Stimulated activated CD8-positive, alpha-beta memory T cell treated with anti-CD3 and anti-CD28 coated beads, Interleukin-2, amount 100 ng/mL, for 48 hours (primary cell): ENCODE results near the gene MAPKAPK5.
"Not testable (repeated sequence)": the region's sequence is repeated elsewhere in the genome, so short reads cannot be mapped to it uniquely, and the experiment has no call there.

ENCODE experiments used
- DNase-seq, 2 donors: peaks; one replicate each; pipeline ENCODE4 v3.0.0-alpha.2; 2020; ENCODE audit warnings: low read depth in 2 of 2

MAPKAPK5 gene

DNA sequence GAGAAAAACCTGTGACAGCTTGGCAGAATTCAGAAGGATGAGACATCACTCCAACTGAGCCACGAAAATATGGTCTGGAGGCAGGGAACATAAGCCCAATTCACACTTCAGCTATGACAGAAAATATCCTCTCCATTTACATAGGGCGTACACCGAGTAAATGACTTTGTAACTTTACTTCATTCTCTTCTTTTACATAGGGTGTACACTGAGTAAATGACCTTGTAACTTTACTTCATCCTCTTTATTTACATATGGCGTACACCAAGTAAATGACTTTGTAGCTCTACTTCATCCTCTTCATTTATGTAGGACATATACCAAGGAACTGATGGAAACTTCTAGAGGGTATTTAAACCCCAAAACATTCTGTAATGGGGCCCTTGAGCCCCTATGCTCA, 14.1 kb upstream of the MAPKAPK5 start:
- no peak for DNase-seq

DNA sequence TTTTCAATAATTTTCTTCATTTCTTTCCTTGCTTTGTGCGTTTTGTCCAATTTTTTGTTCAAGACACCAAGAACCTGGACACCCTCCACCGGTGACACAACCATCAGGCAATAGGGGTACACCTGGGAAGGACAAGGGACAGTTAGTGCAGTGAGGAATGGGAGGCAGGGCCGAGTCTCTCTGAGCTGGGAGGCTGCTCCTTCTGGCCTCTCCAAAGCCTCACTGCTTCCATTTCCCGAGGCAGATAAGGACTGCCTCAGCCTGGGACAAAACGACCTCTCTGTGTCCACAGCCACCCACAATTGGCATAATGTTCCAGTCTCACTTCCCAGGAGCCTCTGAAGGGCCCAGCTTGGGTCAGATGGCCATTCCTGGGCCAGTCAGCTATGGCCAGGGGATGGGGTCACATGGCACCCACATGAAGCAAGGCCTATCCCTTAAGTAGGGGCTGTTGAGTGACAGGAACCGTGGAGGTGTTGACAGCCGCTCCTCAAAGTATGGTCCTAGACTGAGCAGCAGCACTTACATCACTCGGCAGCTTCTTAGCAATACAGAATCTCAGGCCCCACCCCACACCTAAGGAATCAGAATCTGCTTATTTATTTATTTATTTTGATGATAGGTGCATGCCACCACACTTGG, 13.6 kb upstream of the MAPKAPK5 start:
- DNase-seq, result no peak

GRCh38 chr12:111829635-111830034, 12.4 kb upstream of the MAPKAPK5 start:
- not testable (repeated sequence) for DNase-seq

- not testable (repeated sequence) for DNase-seq
Observed at GRCh38 chr12:111834740-111835386, 7.2 kb upstream of the MAPKAPK5 start.

DNA sequence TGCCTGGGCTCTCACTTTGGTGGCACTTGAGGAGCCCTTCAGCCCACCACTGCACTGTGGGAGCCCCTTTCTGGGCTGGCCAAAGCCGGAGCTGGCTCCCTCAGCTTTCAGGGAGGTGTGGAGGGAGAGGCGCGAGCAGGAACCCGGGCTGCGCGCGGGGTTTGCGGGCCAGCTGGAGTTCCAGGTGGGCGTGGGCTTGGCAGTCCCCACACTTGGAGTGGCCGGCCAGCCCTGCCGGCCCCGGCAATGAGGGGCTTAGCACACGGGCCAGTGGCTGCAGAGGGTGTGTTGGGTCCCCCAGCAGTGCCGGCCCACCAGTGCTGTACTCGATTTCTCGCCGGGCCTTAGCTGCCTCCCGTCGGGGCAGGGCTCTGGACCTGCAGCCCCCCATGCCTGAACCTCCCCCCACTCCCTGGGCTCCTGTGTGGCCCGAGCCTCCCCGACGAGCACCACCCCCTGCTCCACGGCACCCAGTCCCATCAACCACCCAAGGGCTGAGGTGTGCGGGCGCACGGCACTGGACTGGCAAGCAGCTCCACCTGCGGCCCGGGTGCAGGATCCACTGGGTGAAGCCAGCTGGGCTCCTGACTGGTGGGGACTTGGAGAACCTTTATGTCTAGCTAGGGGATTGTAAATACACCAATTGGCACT, 6.4 kb upstream of the MAPKAPK5 start:
- DNase-seq, result not testable (repeated sequence)

DNA sequence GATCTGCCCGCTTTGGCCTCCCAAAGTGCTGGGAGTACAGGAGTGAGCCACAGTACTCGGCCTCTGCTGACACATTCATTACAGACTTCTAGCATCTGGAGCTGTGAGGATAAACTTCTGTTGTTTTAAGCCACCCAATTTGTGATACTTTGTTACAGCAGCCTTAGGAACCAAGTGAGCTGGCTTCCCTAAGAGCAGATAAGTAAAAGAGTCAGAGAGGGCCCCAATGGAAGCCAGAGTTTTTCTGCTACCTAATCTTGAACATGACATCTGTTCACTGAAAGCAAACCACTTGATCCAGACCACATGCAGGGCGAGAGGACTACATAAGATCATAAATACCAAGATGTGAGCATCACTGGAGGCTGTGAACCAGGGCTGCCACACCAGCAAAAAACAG, 3.7 kb upstream of the MAPKAPK5 start:
- DNase-seq, result no peak

DNA sequence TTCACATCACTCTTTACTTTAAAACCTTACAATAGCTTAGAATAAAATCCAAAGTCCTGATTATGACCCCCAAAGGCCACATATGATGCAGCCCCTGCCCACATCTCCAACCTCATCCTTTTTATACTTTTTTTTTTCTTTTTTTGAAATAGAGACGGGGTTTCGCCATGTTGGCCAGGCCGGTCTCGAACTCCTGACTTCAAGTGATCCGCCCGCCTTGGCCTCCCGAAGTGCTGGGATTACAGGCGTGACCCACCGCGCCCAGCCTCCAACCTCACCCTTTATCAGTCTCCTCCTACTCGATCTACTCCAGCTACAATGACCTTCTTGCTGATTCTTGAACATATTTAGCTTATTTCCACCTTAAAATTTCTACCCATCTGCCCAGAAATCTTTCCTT, 1.2 kb upstream of the MAPKAPK5 start:
- no peak for DNase-seq

DNA sequence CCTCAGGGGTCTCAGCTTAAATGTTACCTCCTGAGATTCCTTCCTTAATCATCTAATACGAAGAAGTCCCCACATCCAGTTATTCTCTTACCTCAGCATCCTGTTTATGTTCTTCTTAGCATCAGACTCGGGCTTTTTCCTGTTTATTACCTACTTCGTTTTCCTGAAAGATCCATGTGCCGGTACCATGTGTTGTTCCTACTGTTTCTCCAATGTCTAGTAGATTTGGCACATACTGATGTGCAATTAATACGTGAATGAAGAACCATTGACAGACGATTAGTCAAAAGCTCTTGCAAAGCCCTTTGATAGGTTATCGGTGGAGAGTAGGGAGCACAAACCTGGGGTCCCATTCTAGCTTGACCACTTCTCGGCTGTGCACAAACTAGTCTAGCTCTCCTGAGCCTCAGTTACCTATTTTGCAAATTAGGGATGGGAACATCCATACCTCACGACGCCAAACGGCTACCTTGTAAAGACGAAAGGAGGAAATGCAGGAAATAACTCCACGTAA, 735 bp upstream of the MAPKAPK5 start:
- no peak for DNase-seq

GRCh38 chr12:111842556-111843396, 748 bp downstream of the MAPKAPK5 start:
- peak in 1 of 2 donors; percentile 7 for DNase-seq

GRCh38 chr12:111846016-111846415, 4.0 kb downstream of the MAPKAPK5 start:
- DNase-seq, result no peak

DNA sequence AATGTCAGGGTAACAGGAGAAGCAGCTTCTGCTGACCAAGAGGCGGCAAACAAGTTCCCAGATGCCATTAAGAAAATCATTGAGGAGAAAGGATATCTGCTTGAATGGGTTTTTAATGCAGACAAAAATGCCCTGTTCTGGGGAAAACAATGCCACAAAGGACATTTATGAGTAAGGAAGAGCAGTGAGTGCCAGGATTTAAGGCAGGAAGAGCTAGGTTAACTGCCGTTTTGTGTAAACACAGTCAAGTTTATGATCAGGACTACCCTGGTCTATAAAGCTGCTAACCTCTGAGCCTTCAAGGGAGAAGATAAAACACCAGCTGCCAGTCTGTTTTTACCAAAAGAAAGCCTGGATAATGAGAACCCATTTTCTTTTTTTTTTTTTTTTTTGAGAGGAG, 8.5 kb downstream of the MAPKAPK5 start:
- DNase-seq, result no peak

- DNase-seq, result no peak
Observed at GRCh38 chr12:111858186-111858585, 16.2 kb downstream of the MAPKAPK5 start.

DNA sequence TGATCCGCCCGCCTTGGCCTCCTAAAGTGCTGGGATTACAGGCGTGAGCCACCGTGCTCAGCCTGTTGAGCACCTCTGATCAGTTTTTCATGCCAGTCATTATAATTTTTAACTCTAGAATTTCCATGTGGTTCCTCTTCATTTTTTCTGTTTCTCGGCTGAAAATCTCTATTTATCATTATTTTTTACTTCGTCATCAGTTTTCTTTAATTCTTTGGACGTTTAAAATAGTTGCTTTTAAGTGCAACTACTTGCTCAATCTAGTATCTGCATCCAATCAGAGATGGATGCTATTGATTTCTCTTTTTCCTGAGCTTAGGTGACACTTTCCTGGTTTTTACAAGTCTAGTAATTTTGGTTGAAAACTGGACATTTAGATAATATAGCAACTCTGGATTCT, 16.8 kb downstream of the MAPKAPK5 start:
- no peak for DNase-seq

GRCh38 chr12:111864913-111865312, 22.9 kb downstream of the MAPKAPK5 start:
- no peak for DNase-seq

DNA sequence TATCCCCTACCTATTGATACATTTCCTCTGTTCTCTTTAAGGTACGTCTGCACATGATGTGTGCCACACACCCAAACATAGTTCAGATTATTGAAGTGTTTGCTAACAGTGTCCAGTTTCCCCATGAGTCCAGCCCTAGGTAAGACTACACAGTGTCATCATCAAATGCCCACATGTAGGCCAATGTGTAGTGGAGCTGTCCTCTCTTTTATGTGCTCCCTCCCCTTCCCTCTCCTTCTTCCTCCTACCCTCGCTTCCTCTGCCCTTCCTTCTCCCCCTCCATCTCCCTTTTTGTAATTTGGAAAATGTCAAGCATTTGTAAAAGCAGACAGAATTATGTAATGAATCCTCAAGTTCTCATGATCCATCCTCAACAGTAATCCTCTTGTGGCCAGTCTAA, 25.5 kb downstream of the MAPKAPK5 start:
- no peak for DNase-seq

DNA sequence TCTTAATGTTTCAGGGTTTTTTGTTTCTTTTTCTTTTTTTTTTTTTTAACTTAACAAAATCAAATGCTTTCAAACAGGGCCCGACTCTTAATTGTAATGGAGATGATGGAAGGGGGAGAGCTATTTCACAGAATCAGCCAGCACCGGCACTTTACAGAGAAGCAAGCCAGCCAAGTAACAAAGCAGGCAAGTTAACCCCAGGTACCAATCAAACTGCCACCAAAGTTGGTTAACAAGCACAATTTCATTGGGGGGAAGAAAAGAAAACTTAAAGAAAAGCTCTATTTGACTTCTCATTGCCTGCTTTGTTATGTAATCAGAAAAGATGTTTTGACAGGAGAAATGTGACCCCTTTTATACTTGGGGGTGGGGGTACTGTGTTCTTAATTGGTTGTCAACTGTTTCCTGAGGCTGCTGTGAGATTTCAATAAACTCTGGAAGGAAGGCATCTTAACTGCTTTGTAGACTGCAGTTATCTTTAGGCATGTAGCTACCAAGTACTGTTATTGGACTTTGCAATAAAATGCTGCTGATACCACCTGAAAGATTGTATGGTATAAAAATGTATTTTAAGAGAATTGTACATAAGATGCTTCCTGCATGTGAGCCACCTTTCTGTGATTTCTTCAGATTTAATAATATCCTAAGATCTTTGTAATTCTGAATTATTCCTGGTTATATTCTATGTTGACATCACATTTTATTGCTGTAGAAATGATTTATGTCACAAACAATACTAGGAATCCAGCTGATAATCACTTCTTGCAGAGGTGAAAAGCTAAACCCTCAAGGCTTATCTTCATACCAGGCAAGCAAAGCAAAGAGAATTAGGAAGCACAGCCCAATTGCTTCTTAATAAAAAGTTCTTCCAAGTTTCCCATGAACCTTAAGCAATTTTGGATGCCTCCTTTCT, 26.9 kb downstream of the MAPKAPK5 start:
- no peak for DNase-seq

- no peak for DNase-seq
Observed at GRCh38 chr12:111869671-111870070, 27.6 kb downstream of the MAPKAPK5 start.

DNA sequence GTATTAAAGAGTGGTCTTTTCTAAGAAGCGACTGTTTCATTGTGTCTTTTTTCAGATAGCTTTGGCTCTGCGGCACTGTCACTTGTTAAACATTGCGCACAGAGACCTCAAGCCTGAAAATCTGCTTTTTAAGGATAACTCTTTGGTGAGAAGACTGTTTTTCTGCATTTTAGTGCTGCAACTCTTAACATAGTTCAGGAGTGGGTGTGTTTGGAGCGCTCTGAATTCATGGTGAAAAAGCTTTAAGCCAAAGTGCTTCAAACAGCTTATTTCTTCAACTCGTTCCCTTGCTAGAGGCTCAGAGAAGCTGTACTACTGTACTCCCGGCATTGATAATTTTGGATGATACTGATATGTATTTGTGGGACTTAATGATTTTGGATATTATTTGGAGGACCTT, 28.2 kb downstream of the MAPKAPK5 start:
- DNase-seq, result no peak

DNA sequence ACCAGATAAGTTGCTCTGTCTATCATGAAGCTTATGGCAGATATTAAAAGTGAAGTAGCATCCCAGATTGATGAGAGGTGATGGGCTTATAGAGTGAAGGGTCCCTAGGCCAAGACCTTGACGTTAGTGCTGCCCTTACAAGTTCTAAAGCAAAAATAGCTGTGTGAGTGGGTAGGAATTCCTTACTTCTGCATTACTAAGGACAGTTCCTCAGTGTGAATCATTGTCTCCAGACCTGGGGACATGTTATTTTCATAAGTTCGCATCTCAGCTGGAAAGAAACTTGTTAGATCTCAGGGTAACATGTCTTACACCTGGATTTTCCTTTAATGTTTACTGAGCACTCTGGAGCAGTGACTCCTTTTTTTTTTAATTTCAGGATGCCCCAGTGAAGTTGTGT, 28.7 kb downstream of the MAPKAPK5 start:
- DNase-seq, result no peak

DNA sequence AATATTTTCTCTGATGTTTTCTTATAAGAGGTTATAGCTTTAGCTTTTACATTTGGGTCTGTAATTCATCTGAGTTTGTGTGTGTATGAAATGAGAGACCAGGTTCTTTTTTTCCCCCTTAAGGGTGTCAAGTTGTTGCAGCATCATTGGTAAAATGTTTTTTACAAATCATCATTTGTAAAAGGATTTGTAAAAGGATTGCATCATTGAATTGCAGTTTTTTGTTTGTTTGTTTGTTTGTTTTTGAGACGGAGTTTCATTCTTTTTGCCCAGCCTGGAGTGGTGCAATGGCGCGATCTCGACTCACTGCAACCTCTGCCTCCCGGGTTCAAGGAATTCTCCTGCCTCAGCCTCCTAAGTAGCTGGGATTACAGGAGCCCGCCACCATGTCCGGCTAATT, 31.1 kb downstream of the MAPKAPK5 start:
- DNase-seq, result no peak

DNA sequence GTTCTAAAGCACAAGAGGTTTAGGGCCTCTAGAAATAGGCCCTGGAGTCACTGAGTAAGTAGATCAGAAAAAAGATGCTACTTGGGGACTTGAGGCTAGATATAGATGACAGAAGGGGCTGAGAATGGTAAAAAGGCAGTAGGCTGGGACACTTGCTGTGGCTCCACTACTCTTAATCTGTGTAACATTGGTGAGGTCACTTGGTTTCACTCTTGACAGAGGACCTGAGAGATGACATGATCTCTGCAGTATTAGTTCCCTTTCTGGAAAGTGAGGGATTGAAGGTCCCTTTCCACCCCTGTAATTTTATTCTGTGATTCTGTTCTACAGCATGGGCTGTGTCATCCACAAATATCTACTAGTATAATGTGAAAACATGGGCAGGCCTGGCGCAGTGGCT, 39.7 kb downstream of the MAPKAPK5 start:
- DNase-seq, result no peak
